CD4-positive, alpha-beta T cell (primary cell): ENCODE measurements around the gene UPB1. TPM values are rescaled to one million over a fixed set of nuclear protein-coding genes. Genes with fewer than 3 reads are reported as not detected.

Source experiments
- ATAC-seq: fragments of 200-7000 bp; cut with Tn5 transposase; one replicate; pipeline ENCODE4 v1.10.0; 2022; ENCODE audit warnings: mild to moderate bottlenecking; ENCODE audit not compliant: poor library complexity
- CTCF ChIA-PET: fragments of 350-600 bp; sonication (Branson Sonifier 250); formaldehyde crosslinking; loops from one replicate; lab custom pipeline; 2021; ENCODE audit warnings: antibody characterized with exemption, inconsistent platforms; lab: Charles Lee
- POLR2A ChIA-PET: fragments of 350-600 bp; sonication (Branson Sonifier 250); formaldehyde crosslinking; loops from one replicate; lab custom pipeline; 2021; ENCODE audit warnings: antibody characterized with exemption, inconsistent platforms; lab: Charles Lee
- DNase-seq, 14 experiments: peaks; one replicate each; pipeline ENCODE4 v3.0.0-alpha.2; 2013 to 2020; ENCODE audit warnings: mixed read lengths in 2 of 14
- H3K27ac ChIP-seq, 2 donors: one replicate each; pipeline versions ENCODE4 v1.5.1 to v1.7.0; 2013; ENCODE audit warnings: low read length in 2 of 2, low read depth in 1 of 2, mild to moderate bottlenecking in 1 of 2
- H3K27me3 ChIP-seq, 2 experiments: 1 replicate in 1 of 2; 2 replicates in 1 of 2; pipeline versions ENCODE4 v1.6.1 to v1.7.0; 2013; ENCODE audit warnings: low read length in 2 of 2, control low read depth in 1 of 2, mild to moderate bottlenecking in 1 of 2, moderate library complexity in 1 of 2; ENCODE audit not compliant: insufficient read depth in 2 of 2, control insufficient read depth in 1 of 2
- H3K36me3 ChIP-seq: one replicate; pipeline ENCODE4 v1.6.1; 2013; ENCODE audit warnings: low read length, control low read depth; ENCODE audit not compliant: insufficient read depth
- H3K4me1 ChIP-seq: one replicate; pipeline ENCODE4 v1.6.1; 2013; ENCODE audit warnings: low read length, control low read depth; ENCODE audit not compliant: insufficient read depth
- H3K4me3 ChIP-seq: one replicate; pipeline ENCODE4 v1.5.1; 2013; ENCODE audit warnings: mild to moderate bottlenecking, low read length, moderate library complexity
- H3K9me3 ChIP-seq, 2 experiments: 1 replicate in 1 of 2; 2 replicates in 1 of 2; pipeline versions ENCODE4 v1.6.1 to v1.7.0; 2013; ENCODE audit warnings: low read length in 2 of 2, mild to moderate bottlenecking in 2 of 2, control low read depth in 1 of 2, moderate library complexity in 1 of 2; ENCODE audit not compliant: control insufficient read depth in 1 of 2, insufficient read depth in 1 of 2
- H3K27ac Mint-ChIP-seq: one replicate; pipeline ENCODE4 v1.8.0; 2020; ENCODE audit warnings: mixed read lengths
- H3K27me3 Mint-ChIP-seq: one replicate; pipeline ENCODE4 v1.8.0; 2021; ENCODE audit warnings: mixed read lengths
- H3K36me3 Mint-ChIP-seq: one replicate; pipeline ENCODE4 v1.8.0; 2021; ENCODE audit warnings: low read depth, mixed read lengths
- H3K4me1 Mint-ChIP-seq: one replicate; pipeline ENCODE4 v1.8.0; 2021; ENCODE audit warnings: low read depth, mixed read lengths
- H3K4me3 Mint-ChIP-seq: one replicate; pipeline ENCODE4 v1.8.0; 2020; ENCODE audit warnings: mild to moderate bottlenecking, mixed read lengths
- H3K9me3 Mint-ChIP-seq: one replicate; pipeline ENCODE4 v1.8.0; 2020; ENCODE audit warnings: mixed read lengths
- CTCF ChIP-seq: fragments of 200-600 bp; IDR thresholded peaks from one replicate; pipeline ENCODE4 v1.8.0; 2022; ENCODE audit warnings: antibody characterized with exemption, mild to moderate bottlenecking
- intact Hi-C, 2 experiments: fragments of 100-400 bp; cut with DNase I in 1 of 2; cut with micrococcal nuclease in 1 of 2; formaldehyde crosslinking; loops; one replicate each; pipeline versions ENCODE4 v1.15.1 to v1.9.0; 2023 to 2025; cut with DNase I, micrococcal nuclease
- total RNA-seq, 174 experiments: library from RNA in 2 of 174; stranded (reverse) in 2 of 174; gene quantifications; one replicate each; pipeline ENCODE4 v1.2.3 and lab custom pipeline; 2021 to 2026

UPB1 gene
- total RNA-seq, 2 experiments from 2014 or later, result 2.7 to 3.7 TPM

DNA sequence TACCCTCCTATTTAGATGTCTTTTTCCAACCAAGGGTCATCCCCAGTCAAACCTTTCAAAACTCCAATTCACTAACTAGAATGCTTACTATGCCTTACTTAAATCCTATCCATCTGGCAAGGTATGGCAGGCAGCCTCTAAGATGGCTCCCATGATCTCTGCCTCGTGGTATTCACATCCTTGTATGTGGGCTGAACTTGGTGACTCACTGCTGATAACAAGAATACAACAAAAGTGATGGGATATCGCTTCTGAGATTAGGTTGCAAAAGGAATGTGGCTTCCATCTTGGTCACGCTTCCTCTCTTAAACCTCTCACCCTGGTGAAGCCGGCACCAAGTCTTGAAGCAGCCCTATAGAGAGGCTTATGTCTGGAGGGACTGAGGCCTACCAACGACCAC is 29.6 kb upstream of the UPB1 start:
- H3K4me1 ChIP-seq, result no peaks in the 10 kb centered on the region
- DNase-seq, result no peak
- H3K4me3 ChIP-seq, result no peak overlapping the region
- H3K9me3 ChIP-seq, result no peaks in the 10 kb centered on the region
- no peaks in the 10 kb centered on the region for H3K9me3 Mint-ChIP-seq
- H3K36me3 Mint-ChIP-seq, result no peaks in the 10 kb centered on the region
- POLR2A ChIA-PET, result no interaction called here
- H3K27me3 Mint-ChIP-seq, result no peaks in the 10 kb centered on the region
- H3K36me3 ChIP-seq, result no peaks in the 10 kb centered on the region
- no peak overlapping the region for H3K27ac ChIP-seq
- H3K27me3 ChIP-seq, result no peaks in the 10 kb centered on the region
- H3K4me3 Mint-ChIP-seq, result no peak overlapping the region
- CTCF ChIA-PET, result no interaction called here
- no peak for ATAC-seq
- no peak for TF ChIP-seq CTCF
- intact Hi-C loops, result loop anchor here in 1 of 2 experiments (5.0 kb wide), 1 partner anchor 38 kb away; the partner anchor contains the start of gene ADORA2A
- no peaks in the 10 kb centered on the region for H3K4me1 Mint-ChIP-seq
- no peak overlapping the region for H3K27ac Mint-ChIP-seq

- no peak for DNase-seq
- no peaks in the 10 kb centered on the region for H3K9me3 ChIP-seq
- TF ChIP-seq CTCF, result no peak
- Mint-ChIP-seq H3K9me3 (no peaks in the 10 kb centered on the region), H3K4me3 (no peak overlapping the region), H3K27me3 (no peaks in the 10 kb centered on the region), H3K4me1 (no peaks in the 10 kb centered on the region), H3K36me3 (no peaks in the 10 kb centered on the region), H3K27ac (no peak overlapping the region)
- no peak overlapping the region for H3K4me3 ChIP-seq
- H3K4me1 ChIP-seq, result no peaks in the 10 kb centered on the region
- intact Hi-C loops, result loop anchor here in 1 of 2 experiments (5.0 kb wide), 1 partner anchor 39 kb away; the partner anchor contains the start of gene ADORA2A
- H3K27me3 ChIP-seq, result no peaks in the 10 kb centered on the region
- no peak for ATAC-seq
- POLR2A ChIA-PET, result no interaction called here
- H3K27ac ChIP-seq, result no peak overlapping the region
- CTCF ChIA-PET, result no interaction called here
- no peaks in the 10 kb centered on the region for H3K36me3 ChIP-seq
Observed at GRCh38 chr22:24465975-24466374, 29.2 kb upstream of the UPB1 start.

DNA sequence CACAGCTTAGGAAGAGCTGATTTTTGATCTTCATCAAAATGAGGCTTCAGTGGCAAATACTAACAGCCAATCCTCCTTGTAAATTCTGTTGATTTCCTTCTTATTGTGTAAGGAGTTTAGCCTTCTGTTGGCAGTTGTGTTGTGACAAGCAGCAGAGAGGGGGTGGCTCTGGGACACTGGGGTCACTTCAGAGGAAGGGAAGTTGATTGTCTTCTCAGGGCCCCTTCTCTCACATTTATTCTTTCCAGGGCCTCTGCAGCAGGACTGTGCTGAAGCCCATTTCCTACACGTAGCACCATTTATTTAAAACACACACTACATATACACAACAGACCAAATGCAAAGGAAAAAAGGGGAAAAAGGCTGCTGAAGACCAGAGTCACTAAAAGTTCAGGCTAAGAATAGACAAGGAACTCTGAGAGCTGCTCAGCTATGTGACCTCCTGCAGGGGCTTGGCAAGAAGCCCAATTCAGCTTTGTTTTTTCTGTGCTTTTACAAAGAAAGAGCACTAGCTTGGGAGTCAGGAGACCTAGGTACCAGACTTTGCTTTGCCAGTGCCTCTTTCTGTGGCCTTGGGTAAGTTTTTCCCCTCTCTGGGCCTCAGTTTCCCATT is 28.3 kb upstream of the UPB1 start:
- intact Hi-C loops, result loop anchor here in 1 of 2 experiments (5.0 kb wide), 1 partner anchor 40 kb away; the partner anchor contains the start of gene ADORA2A
- Mint-ChIP-seq H3K4me1 (no peaks in the 10 kb centered on the region), H3K27ac (no peak overlapping the region), H3K9me3 (no peaks in the 10 kb centered on the region), H3K27me3 (no peaks in the 10 kb centered on the region), H3K4me3 (no peak overlapping the region), H3K36me3 (no peaks in the 10 kb centered on the region)
- Histone ChIP-seq H3K4me1 (no peaks in the 10 kb centered on the region), H3K27me3 (no peaks in the 10 kb centered on the region), H3K36me3 (no peaks in the 10 kb centered on the region), H3K27ac (no peak overlapping the region), H3K9me3 (no peaks in the 10 kb centered on the region), H3K4me3 (no peak overlapping the region)
- no peak for ATAC-seq
- DNase-seq, result no peak
- ChIA-PET CTCF (no interaction called here), POLR2A (interaction anchor here (0.7 kb wide), 1 partner anchor 712 kb away, joined by 3 read pairs; no protein-coding TSS in a partner anchor)
- TF ChIP-seq CTCF, result no peak
